Measurements from ENCODE around the gene STPG1.

Gene STPG1

DNA sequence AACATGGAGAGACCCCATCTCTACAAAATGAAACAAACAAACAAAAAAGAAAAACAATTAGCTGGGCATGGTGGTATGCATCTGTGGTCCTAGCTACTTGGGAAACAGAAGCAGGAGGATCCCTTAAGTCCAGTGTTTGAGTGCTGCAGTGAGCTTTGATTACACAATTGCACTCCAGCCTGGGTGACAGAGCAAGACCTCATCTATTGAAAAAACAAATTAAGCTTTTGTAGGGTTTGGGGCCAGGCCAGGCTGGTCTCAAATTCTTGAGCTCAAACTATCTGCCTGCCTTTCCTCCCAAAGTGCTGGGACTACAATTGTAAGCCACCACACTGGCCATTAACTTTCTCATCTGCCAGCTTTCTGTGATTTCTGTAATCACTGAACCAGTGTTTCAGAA lies 29.2 kb upstream of the STPG1 start:
- peaks cover 19% of the 10 kb centered on the region for H3K36me3 Mint-ChIP-seq (ENCODE audit: low read depth)
- H3K27ac Mint-ChIP-seq = no peak overlapping the region

DNA sequence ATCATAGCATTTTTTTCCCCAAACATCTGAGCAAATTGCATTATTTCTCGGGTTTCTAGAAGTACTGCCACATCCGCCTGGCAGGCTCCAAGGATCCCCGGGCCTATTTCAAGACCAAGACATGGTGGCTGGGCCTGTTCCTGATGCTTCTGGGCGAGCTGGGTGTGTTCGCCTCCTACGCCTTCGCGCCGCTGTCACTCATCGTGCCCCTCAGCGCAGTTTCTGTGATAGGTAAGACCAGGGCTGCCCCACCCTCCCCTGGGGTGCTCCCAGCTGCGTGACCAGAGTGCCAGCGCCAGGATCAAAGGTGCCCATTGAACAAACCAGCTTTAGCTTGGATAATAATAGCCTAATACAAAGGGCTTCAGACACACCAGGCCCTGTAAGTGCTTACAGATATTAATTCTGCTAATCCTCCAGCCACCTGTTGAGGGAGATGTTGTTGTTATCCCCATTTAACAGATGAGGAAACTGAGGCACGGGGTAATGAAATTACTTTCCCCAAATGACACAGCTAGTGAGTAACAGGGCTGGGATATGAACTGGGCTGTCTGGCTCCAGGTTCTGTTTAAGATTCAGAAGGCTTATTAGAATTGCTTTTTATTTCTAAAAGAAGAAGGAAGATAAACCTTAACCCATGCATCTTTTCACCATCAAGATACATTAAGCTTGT lies 28.6 kb upstream of the STPG1 start:
- no peak overlapping the region for H3K4me3 Mint-ChIP-seq

More for the DNA sequence above, 29.2 kb upstream of the STPG1 start:
- H3K4me1 Mint-ChIP-seq = peaks cover 46% of the 10 kb centered on the region
- TF ChIP-seq, protein P1, sequence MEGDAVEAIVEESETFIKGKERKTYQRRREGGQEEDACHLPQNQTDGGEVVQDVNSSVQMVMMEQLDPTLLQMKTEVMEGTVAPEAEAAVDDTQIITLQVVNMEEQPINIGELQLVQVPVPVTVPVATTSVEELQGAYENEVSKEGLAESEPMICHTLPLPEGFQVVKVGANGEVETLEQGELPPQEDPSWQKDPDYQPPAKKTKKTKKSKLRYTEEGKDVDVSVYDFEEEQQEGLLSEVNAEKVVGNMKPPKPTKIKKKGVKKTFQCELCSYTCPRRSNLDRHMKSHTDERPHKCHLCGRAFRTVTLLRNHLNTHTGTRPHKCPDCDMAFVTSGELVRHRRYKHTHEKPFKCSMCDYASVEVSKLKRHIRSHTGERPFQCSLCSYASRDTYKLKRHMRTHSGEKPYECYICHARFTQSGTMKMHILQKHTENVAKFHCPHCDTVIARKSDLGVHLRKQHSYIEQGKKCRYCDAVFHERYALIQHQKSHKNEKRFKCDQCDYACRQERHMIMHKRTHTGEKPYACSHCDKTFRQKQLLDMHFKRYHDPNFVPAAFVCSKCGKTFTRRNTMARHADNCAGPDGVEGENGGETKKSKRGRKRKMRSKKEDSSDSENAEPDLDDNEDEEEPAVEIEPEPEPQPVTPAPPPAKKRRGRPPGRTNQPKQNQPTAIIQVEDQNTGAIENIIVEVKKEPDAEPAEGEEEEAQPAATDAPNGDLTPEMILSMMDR (IDR thresholded peaks at IDR 0.05) = no peak
- H3K4me3 Mint-ChIP-seq = no peak overlapping the region
- H3K27me3 Mint-ChIP-seq (ENCODE audit: low read depth, poor library complexity) = peaks cover 16% of the 10 kb centered on the region
- H3K9me3 Mint-ChIP-seq = no peaks in the 10 kb centered on the region
- DNase-seq = no peak

DNA sequence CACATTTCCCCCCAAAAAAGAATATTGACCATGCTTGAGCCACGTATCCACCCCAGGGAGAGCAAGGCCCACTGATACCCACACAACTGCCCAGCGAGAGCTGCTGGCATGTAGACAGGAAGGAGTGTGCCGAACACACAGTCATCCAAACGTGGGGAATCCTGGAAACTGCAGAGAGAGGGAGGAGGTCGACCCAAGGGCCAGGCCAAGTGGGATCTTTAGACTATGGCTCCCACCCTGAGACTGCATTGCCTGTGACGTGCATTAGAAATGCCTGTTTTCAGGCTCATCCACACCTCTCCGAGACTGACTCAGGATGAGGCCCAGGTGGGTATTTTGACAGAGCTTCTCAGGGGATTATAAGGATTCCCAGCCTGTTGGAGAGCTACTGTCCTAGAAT lies 27.9 kb upstream of the STPG1 start:
- DNase-seq = no peak
- no peak overlapping the region for H3K4me3 Mint-ChIP-seq
- H3K27me3 Mint-ChIP-seq (ENCODE audit: low read depth, poor library complexity) = peaks cover 12% of the 10 kb centered on the region
- TF ChIP-seq, protein P1 (IDR thresholded peaks at IDR 0.05) = no peak
- H3K4me1 Mint-ChIP-seq = peaks cover 51% of the 10 kb centered on the region
- H3K27ac Mint-ChIP-seq = peak overlapping the region; percentile 44
- H3K36me3 Mint-ChIP-seq (ENCODE audit: low read depth) = peaks cover 10% of the 10 kb centered on the region
- H3K9me3 Mint-ChIP-seq = no peaks in the 10 kb centered on the region

More for the DNA sequence above, 28.6 kb upstream of the STPG1 start:
- Mint-ChIP-seq H3K36me3 (ENCODE audit: low read depth) (peaks cover 16% of the 10 kb centered on the region), H3K27me3 (ENCODE audit: low read depth, poor library complexity) (peaks cover 16% of the 10 kb centered on the region), H3K9me3 (no peaks in the 10 kb centered on the region), H3K4me1 (peaks cover 51% of the 10 kb centered on the region), H3K27ac (no peak overlapping the region)
- DNase-seq = no peak
- TF ChIP-seq, protein P1 (IDR thresholded peaks at IDR 0.05) = no peak

DNA sequence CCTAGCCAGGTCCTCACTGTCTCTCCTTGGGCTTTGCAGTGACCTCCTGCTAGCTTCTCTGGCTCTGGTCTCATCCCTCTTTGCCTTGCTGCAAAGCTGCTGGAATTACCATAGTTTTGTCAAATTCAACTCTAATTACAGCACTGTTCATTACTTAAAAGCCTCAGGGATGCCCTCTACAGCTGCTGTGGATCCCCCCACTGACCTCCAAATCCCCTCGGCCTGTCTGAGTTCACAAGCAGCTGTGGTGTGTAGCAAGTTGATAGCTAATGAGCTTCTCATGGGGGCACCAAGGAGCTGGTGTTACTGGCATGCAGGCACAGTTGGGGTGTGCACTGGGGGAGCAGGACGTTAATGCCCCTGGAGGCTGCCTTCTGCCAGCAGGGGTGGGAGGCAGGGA lies 26.9 kb upstream of the STPG1 start:
- Mint-ChIP-seq H3K27me3 (ENCODE audit: low read depth, poor library complexity) (peaks cover 11% of the 10 kb centered on the region), H3K4me3 (no peak overlapping the region), H3K9me3 (no peaks in the 10 kb centered on the region), H3K27ac (no peak overlapping the region), H3K36me3 (ENCODE audit: low read depth) (peaks cover 2% of the 10 kb centered on the region), H3K4me1 (peaks cover 51% of the 10 kb centered on the region)
- TF ChIP-seq, protein P1 (IDR thresholded peaks at IDR 0.05) = no peak
- no peak for DNase-seq

DNA sequence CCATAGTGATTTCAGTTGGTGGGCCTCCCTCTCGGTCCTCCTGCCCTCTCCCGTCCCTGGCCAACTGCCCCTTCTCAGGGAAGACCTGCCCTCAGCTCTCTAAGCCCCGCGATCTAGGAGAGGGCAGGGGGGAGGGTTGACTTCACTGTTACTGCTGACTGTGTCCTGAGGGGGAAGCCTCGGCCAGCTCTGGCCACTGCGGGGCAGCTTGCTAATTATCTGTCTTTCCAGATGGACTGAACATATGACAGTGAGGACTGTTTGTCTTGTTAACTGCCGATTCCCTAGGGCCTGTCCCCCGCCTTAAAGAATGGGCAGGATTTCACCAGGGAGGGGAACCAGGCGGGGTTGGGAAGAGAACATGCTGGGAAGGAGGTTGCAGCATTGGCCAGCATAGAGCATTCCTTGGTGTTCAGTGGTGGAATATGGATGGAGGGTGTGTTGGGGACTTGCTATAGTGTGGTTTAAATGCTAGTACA lies 24.9 kb upstream of the STPG1 start:
- H3K9me3 Mint-ChIP-seq = no peaks in the 10 kb centered on the region
- TF ChIP-seq, protein P1 (IDR thresholded peaks at IDR 0.05) = no peak
- DNase-seq = peak; percentile 58
- H3K4me3 Mint-ChIP-seq = no peak overlapping the region
- peak overlapping the region; percentile 52 for H3K27ac Mint-ChIP-seq
- H3K4me1 Mint-ChIP-seq = peaks cover 46% of the 10 kb centered on the region
- no peaks in the 10 kb centered on the region for H3K36me3 Mint-ChIP-seq (ENCODE audit: low read depth)
- H3K27me3 Mint-ChIP-seq (ENCODE audit: low read depth, poor library complexity) = peaks cover 13% of the 10 kb centered on the region
